Fibroblast of pulmonary artery (primary cell): ENCODE results near the gene HHATL.

Experiments
- DNase-seq: peaks from one replicate; pipeline ENCODE4 v3.0.0-alpha.2; 2010; ENCODE audit warnings: low read depth
- H3K4me3 ChIP-seq: replicated peaks from 2 replicates; pipeline ENCODE4 v1.5.1; 2011; ENCODE audit warnings: low read depth, mild to moderate bottlenecking, control low read depth, low read length, moderate library complexity
- CTCF ChIP-seq: IDR thresholded peaks from 2 replicates; pipeline ENCODE4 v1.5.1; 2011; ENCODE audit warnings: mild to moderate bottlenecking, control low read depth, low read length, inconsistent platforms; ENCODE audit errors: missing control alignments

Gene HHATL

GRCh38 chr3:42685891-42686820, 16.4 kb downstream of the HHATL start:
- DNase-seq: no peak
- TF ChIP-seq CTCF: no peak
- no peak overlapping the region for H3K4me3 ChIP-seq

GRCh38 chr3:42685363-42685881, 17.2 kb downstream of the HHATL start, which contains the start of gene KLHL40:
Gene KLHL40, plus strand, starts transcription at chr3:42685537. Its CDS starts 82 bp downstream, at chr3:42685619.
- no peak within 1 kb of the TSS for H3K4me3 ChIP-seq
- TF ChIP-seq CTCF: no peak

GRCh38 chr3:42684632-42685362, 17.8 kb downstream of the HHATL start:
- TF ChIP-seq CTCF: no peak
- no peak overlapping the region for H3K4me3 ChIP-seq
- no peak for DNase-seq

More at GRCh38 chr3:42685363-42685881, 17.2 kb downstream of the HHATL start, which contains the start of gene KLHL40:
- DNase-seq: no peak

GRCh38 chr3:42683875-42684598, 18.6 kb downstream of the HHATL start:
- no peak for TF ChIP-seq CTCF
- peak; percentile 94 for DNase-seq
- no peak overlapping the region for H3K4me3 ChIP-seq

GRCh38 chr3:42682301-42683070, 20.1 kb downstream of the HHATL start:
- TF ChIP-seq CTCF: no peak
- H3K4me3 ChIP-seq: no peak overlapping the region
- DNase-seq: no peak
